Ovary (tissue), 10 donors: Measurements from ENCODE around the gene SPATA31E1. TPM values are rescaled to one million over a fixed set of nuclear protein-coding genes. Genes with fewer than 3 reads are reported as not detected.

ENCODE experiments used
- DNase-seq, 5 donors: peaks; one replicate each; pipeline ENCODE4 v3.0.0-alpha.2; 2019 to 2020
- H3K27ac ChIP-seq, 2 donors: fragments of 200-600 bp; one replicate each; pipeline versions ENCODE4 v1.5.1 to v1.8.0; 2019 to 2022
- H3K27me3 ChIP-seq: fragments of 200-600 bp; one replicate; pipeline ENCODE4 v1.8.0; 2022
- H3K36me3 ChIP-seq: fragments of 200-600 bp; sonication (generic); one replicate; pipeline ENCODE4 v1.5.1; 2019
- H3K4me1 ChIP-seq: one replicate; pipeline ENCODE4 v1.8.1; 2013; ENCODE audit warnings: mild to moderate bottlenecking, moderate library complexity; ENCODE audit not compliant: insufficient read depth
- H3K4me3 ChIP-seq: fragments of 200-600 bp; sonication (generic); one replicate; pipeline ENCODE4 v1.5.1; 2017
- H3K9me3 ChIP-seq, 2 donors: fragments of 200-600 bp in 1 of 2; sonication (generic) in 1 of 2; one replicate each; pipeline versions ENCODE4 v1.5.1 to v1.8.1; 2013 to 2019; ENCODE audit warnings: mild to moderate bottlenecking in 1 of 2, moderate library complexity in 1 of 2
- EP300 ChIP-seq: sonication (generic); formaldehyde crosslinking; IDR thresholded peaks from one replicate; pipeline ENCODE4 v1.6.1; 2017; ENCODE audit warnings: antibody characterized with exemption
- POLR2A ChIP-seq: fragments of 450-650 bp; IDR thresholded peaks from one replicate; pipeline ENCODE4 v1.6.1; 2017; ENCODE audit warnings: antibody characterized with exemption, mild to moderate bottlenecking, moderate library complexity
- WGBS, 3 donors: extraction: QIAGEN DNeasy Blood & Tissue Kit in 1 of 3; methylation state at CpG; one replicate each; pipeline versions ENCODE4 v1.1.5 to v1.1.7; 2013 to 2017; 5-methylcytosine and 5-hydroxymethylcytosine counted together
- intact Hi-C, 4 donors: fragments of 100-400 bp; cut with DNase I; formaldehyde crosslinking; loops; one replicate each; pipeline versions ENCODE4 v1.11.0 to v1.15.1; 2022 to 2023
- long read RNA-seq, 3 donors: library from polyadenylated mRNA in 2 of 3; unstranded in 2 of 3; transcript quantifications; one replicate each; pipeline ENCODE4 v2.0.0 and lab custom pipeline, GENCODE V29; 2021 to 2026
- polyA plus RNA-seq, 2 donors: library from polyadenylated mRNA; stranded (reverse); fragments of 200-250 nt in 1 of 2; fragments of 350-450 nt in 1 of 2; fragmentation: Illumina TruSeq in 1 of 2; extraction: RNeasy Lipid Tissue Mini Kit (QIAGEN cat#74804) in 1 of 2; gene quantifications; one replicate each; pipeline ENCODE4 v1.2.3, GENCODE V29; 2013 to 2014
- total RNA-seq, 7 donors: library from RNA; depleted of rRNA in 2 of 7; stranded (reverse); fragments of >200 nt in 2 of 7; fragmentation: NEBNext Ultra II Directional in 3 of 7; extraction: Animal tissue kit (Norgen Biotek cat#: 25700) in 3 of 7; gene quantifications; one replicate each; pipeline versions ENCODE4 v1.1.0 to v1.2.4, GENCODE V29; 2016 to 2023
- TF ChIP-seq, protein P1 (sequence below), 3 donors: fragments of 450-650 bp in 2 of 3; fragments of 200-600 bp in 1 of 3; IDR thresholded peaks; one replicate each; pipeline versions ENCODE4 v1.5.1 to v1.8.0; 2016 to 2022; ENCODE audit warnings: antibody characterized with exemption in 3 of 3, mild to moderate bottlenecking in 1 of 3
- donor health status: DM: no; HTN: no; CAD: no; lungs with moderate emphysema.
- donor health status: DM: no; HTN: no; CAD: no.
- donor health status: Bipolar disorder and iron deficiency.
- donor health status: DM: yes; HTN: yes; CAD: no.
- donor health status: DM: no; HTN: no; CAD: no.
- donor health status: DM: yes; HTN: yes; CAD: no.

SPATA31E1 gene
- total RNA-seq: not detected
- polyA plus RNA-seq: not detected
- long read RNA-seq, donor 1: 0 reads
- long read RNA-seq, donor 2: 0 reads
- long read RNA-seq, donor 3: 0 reads

DNA sequence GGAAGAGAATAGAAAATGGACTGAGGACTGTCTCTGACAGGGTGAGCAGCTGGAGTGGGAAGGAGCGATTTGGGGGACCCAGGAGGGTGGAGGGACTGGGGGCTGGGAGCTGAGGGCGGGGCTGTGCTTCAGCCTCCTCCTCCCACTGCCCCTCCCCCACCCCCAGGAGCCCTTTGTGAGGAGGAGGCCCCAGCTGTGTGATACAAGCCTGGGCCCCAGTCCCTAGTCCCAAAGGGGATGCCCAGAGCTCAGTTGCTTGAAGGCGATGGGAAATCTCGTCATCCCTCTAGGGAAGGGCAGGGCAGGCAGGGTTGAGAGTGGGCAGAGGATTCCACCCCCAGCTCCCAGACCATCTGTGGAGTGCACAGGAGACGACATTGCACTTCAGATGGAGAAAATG, at the start of gene SPATA31E1:
TSS of gene SPATA31E1 (plus strand) at position 251 of the 400 bp plus-strand sequence. CDS start at position 266, 15 bp downstream.
- intact Hi-C loops: no loop called here
- Histone ChIP-seq H3K4me3 (no peak within 1 kb of the TSS), H3K27me3 (no peaks in the 10 kb centered on the region), H3K27ac (no peak within 1 kb of the TSS), H3K9me3 (no peaks in the 10 kb centered on the region), H3K36me3 (no peaks in the 10 kb centered on the region), H3K4me1 (no peaks in the 10 kb centered on the region)
- 86 to 92% (median 88%) methylated on average over 5 of the region's 5 CpGs for WGBS, 3 donors
- no peak for TF ChIP-seq POLR2A
- TF ChIP-seq EP300: no peak
- TF ChIP-seq, protein P1, sequence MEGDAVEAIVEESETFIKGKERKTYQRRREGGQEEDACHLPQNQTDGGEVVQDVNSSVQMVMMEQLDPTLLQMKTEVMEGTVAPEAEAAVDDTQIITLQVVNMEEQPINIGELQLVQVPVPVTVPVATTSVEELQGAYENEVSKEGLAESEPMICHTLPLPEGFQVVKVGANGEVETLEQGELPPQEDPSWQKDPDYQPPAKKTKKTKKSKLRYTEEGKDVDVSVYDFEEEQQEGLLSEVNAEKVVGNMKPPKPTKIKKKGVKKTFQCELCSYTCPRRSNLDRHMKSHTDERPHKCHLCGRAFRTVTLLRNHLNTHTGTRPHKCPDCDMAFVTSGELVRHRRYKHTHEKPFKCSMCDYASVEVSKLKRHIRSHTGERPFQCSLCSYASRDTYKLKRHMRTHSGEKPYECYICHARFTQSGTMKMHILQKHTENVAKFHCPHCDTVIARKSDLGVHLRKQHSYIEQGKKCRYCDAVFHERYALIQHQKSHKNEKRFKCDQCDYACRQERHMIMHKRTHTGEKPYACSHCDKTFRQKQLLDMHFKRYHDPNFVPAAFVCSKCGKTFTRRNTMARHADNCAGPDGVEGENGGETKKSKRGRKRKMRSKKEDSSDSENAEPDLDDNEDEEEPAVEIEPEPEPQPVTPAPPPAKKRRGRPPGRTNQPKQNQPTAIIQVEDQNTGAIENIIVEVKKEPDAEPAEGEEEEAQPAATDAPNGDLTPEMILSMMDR (IDR thresholded peaks at IDR 0.05): no peak
- DNase-seq: peak in 1 of 5 donors; percentile 6

DNA sequence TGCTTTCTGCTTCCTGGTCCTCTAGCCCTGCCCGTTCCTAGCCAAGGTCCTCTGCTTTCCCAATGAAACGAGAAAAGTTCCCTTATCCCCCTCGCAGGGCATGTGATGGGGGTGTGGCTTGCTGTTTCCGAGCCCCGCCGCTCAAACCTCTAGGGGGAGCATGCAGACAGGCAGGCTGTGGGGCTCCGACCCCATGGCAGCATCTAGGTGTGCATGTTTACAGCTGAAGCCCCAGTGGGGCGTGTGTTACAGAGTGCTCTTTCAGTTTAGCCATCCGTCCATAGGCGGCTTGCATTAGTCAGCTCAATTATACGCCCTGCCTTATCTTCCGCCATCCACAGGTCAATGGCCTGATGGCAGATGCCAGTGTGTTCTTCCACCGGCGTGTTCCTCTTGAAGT, 48.3 kb upstream of the SPATA31E1 start:
- no peak for DNase-seq
- Histone ChIP-seq H3K4me1 (no peaks in the 10 kb centered on the region), H3K4me3 (no peak overlapping the region), H3K27me3 (no peaks in the 10 kb centered on the region), H3K9me3 (no peaks in the 10 kb centered on the region), H3K36me3 (no peaks in the 10 kb centered on the region), H3K27ac (no peak overlapping the region)
- intact Hi-C loops: no loop called here
- TF ChIP-seq EP300: no peak
- TF ChIP-seq POLR2A: no peak
- TF ChIP-seq, protein P1 (IDR thresholded peaks at IDR 0.05): no peak
- 80 to 83% (median 81%) methylated on average over 14 of the region's 14 CpGs for WGBS, 3 donors

DNA sequence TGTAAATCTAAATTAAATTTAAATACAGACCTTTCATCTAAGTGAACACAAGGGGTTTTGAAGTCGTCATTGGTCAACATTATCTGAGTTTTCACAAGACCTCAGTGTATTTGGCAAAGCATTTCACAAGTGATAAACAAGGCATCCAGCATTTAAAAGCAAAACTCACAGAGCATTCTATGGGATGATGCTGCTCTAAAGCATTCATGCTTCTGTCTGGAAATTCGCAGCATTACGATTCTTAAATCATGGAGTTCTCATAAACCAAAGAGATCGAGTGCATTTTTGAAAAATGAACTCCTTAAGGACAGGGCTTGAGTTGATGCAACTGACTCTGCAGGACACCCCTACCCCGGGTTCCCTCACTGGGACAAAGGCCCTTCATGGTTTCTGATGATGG, 46.1 kb upstream of the SPATA31E1 start:
- WGBS, 3 donors: 90 to 92% (median 90%) methylated on average over 5 of the region's 5 CpGs
- Histone ChIP-seq H3K9me3 (no peaks in the 10 kb centered on the region), H3K4me1 (no peaks in the 10 kb centered on the region), H3K27ac (no peak overlapping the region), H3K4me3 (no peak overlapping the region), H3K36me3 (no peaks in the 10 kb centered on the region), H3K27me3 (no peaks in the 10 kb centered on the region)
- TF ChIP-seq, protein P1 (IDR thresholded peaks at IDR 0.05): no peak
- TF ChIP-seq POLR2A: no peak
- TF ChIP-seq EP300: no peak
- intact Hi-C loops: no loop called here
- DNase-seq: no peak

GRCh38 chr9:87836951-87837705, 45.5 kb upstream of the SPATA31E1 start:
- no peaks in the 10 kb centered on the region for H3K27me3 ChIP-seq
- WGBS, 3 donors: 8 to 13% (median 9%) methylated on average over 7 of the region's 7 CpGs
- DNase-seq: no peak
- H3K36me3 ChIP-seq: no peaks in the 10 kb centered on the region
- intact Hi-C loops: no loop called here
- no peak overlapping the region for H3K27ac ChIP-seq
- no peaks in the 10 kb centered on the region for H3K4me1 ChIP-seq
- no peak for TF ChIP-seq POLR2A
- no peak for TF ChIP-seq EP300
- no peak overlapping the region for H3K4me3 ChIP-seq
- H3K9me3 ChIP-seq: no peaks in the 10 kb centered on the region

- intact Hi-C loops: no loop called here
- H3K27me3 ChIP-seq: no peaks in the 10 kb centered on the region
- H3K36me3 ChIP-seq: no peaks in the 10 kb centered on the region
- TF ChIP-seq, protein P1 (IDR thresholded peaks at IDR 0.05): no peak
- no peak for TF ChIP-seq POLR2A
- no peak for TF ChIP-seq EP300
- no peak for DNase-seq
- H3K9me3 ChIP-seq: no peaks in the 10 kb centered on the region
- H3K27ac ChIP-seq: no peak overlapping the region
- no peaks in the 10 kb centered on the region for H3K4me1 ChIP-seq
- no peak overlapping the region for H3K4me3 ChIP-seq
- 88 to 93% (median 90%) methylated on average over 1 of the region's 1 CpG for WGBS, 3 donors
These were observed 42.5 kb upstream of the SPATA31E1 start for GRCh38 chr9:87840134-87840533.
